Measurements from ENCODE around the gene CEP63. TPM values are rescaled to one million over a fixed set of nuclear protein-coding genes. Genes with fewer than 3 reads are reported as not detected.
"Not testable (repeated sequence)": the region's sequence is repeated elsewhere in the genome, so short reads cannot be mapped to it uniquely, and the experiment has no call there.

CEP63 gene
- total RNA-seq, 3 donors from 2014 or later (not counting 1 experiment from before 2014, with no cell fraction given): 17.9 to 25.7 (median 19.5) TPM

DNA sequence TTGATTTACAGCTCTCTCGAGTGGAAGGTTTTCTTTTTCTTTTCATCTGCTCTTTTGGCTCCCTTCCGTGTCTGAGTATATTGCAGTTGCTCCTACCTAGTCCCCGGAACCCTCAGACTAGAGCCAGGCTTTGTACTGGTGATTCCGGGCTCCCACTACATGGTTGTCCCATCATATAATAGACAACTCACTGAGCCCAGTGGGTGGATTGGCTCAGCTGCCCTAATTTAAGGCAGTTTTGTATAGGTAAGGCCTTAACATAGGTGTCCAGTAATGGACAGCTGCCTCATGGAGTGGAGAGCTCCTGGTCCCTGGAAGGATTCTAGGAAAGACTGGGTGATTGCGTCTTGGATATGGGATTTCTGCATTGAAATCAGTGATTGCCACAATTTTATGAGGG lies 106.9 kb downstream of the CEP63 start:
- Mint-ChIP-seq H3K9me3 (no peaks in the 10 kb centered on the region), H3K36me3 (no peaks in the 10 kb centered on the region), H3K4me3 (no peak overlapping the region), H3K27ac (no peak overlapping the region), H3K27me3 (ENCODE audit: low read depth in 2 of 2) (peaks cover 6 to 7% of the 10 kb centered on the region in 2 donors), H3K4me1 (no peaks in the 10 kb centered on the region)
- no peak overlapping the region for H3K27ac ChIP-seq (ENCODE audit: low read length)
- no peaks in the 10 kb centered on the region for H3K27me3 ChIP-seq (ENCODE audit: control insufficient read depth, insufficient read depth, low read length)
- no peak overlapping the region for H3K4me3 ChIP-seq (ENCODE audit: low read length)
- DNase-seq (no peak), ATAC-seq (no peak)
- intact Hi-C loops (cut with micrococcal nuclease): no loop called here
- no peak for TF ChIP-seq CTCF (IDR thresholded peaks at IDR 0.05)
- H3K36me3 ChIP-seq (ENCODE audit: control insufficient read depth, insufficient read depth, low read length): no peaks in the 10 kb centered on the region
- 76% methylated on average over 3 of the region's 5 CpGs for WGBS (ENCODE audit: insufficient coverage)
- no peaks in the 10 kb centered on the region for H3K9me3 ChIP-seq (ENCODE audit: control insufficient read depth, insufficient read depth, low read length)
- no peaks in the 10 kb centered on the region for H3K4me1 ChIP-seq (ENCODE audit: control insufficient read depth, insufficient read depth, low read length)

GRCh38 chr3:134594331-134594741 lies 108.5 kb downstream of the CEP63 start:
- no peaks in the 10 kb centered on the region for H3K27me3 ChIP-seq (ENCODE audit: control insufficient read depth, insufficient read depth, low read length)
- no peaks in the 10 kb centered on the region for H3K4me1 Mint-ChIP-seq
- no peaks in the 10 kb centered on the region for H3K9me3 ChIP-seq (ENCODE audit: control insufficient read depth, insufficient read depth, low read length)
- DNase-seq (no peak), ATAC-seq (no peak)
- WGBS (ENCODE audit: insufficient coverage): 84% methylated on average over 8 of the region's 8 CpGs
- H3K4me3 Mint-ChIP-seq: no peak overlapping the region
- H3K4me1 ChIP-seq (ENCODE audit: control insufficient read depth, insufficient read depth, low read length): no peaks in the 10 kb centered on the region
- H3K36me3 ChIP-seq (ENCODE audit: control insufficient read depth, insufficient read depth, low read length): no peaks in the 10 kb centered on the region
- H3K27me3 Mint-ChIP-seq (ENCODE audit: low read depth in 2 of 2): peaks cover 4 to 7% of the 10 kb centered on the region in 2 donors
- H3K27ac Mint-ChIP-seq: no peak overlapping the region
- no peak overlapping the region for H3K4me3 ChIP-seq (ENCODE audit: low read length)
- intact Hi-C loops (cut with micrococcal nuclease): no loop called here
- no peaks in the 10 kb centered on the region for H3K36me3 Mint-ChIP-seq
- no peaks in the 10 kb centered on the region for H3K9me3 Mint-ChIP-seq
- H3K27ac ChIP-seq (ENCODE audit: low read length): no peak overlapping the region
- TF ChIP-seq CTCF (IDR thresholded peaks at IDR 0.05): no peak

DNA sequence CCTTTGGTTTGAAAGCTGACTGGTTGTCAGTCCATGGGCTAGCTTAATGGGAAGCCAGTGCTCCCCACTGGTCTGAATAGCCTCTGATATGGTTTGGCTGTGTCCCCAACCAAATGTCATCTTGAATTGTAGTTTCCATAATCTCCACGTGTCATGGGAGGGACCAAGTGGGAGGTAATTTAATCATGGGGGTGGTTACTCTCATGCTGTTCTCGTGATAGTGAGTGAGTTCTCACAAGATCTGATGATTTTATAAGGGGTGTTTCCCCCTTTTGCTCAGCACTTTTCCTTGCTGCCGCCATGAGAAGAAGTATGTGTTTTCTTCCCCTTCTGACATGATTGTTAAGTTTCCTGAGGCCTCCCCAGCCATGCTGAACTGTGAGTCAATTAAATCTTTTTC lies 109.1 kb downstream of the CEP63 start:
- H3K4me1 ChIP-seq (ENCODE audit: control insufficient read depth, insufficient read depth, low read length); H3K4me3 ChIP-seq (ENCODE audit: low read length); H3K27ac Mint-ChIP-seq; H3K36me3 Mint-ChIP-seq; intact Hi-C loops (cut with micrococcal nuclease); H3K4me1 Mint-ChIP-seq; H3K36me3 ChIP-seq (ENCODE audit: control insufficient read depth, insufficient read depth, low read length); H3K27me3 Mint-ChIP-seq (ENCODE audit: low read depth in 2 of 2); ATAC-seq; H3K9me3 Mint-ChIP-seq; H3K27me3 ChIP-seq (ENCODE audit: control insufficient read depth, insufficient read depth, low read length); DNase-seq; H3K9me3 ChIP-seq (ENCODE audit: control insufficient read depth, insufficient read depth, low read length); H3K4me3 Mint-ChIP-seq; H3K27ac ChIP-seq (ENCODE audit: low read length): not testable (repeated sequence)
- WGBS (ENCODE audit: insufficient coverage): 65% methylated on average over 3 of the region's 3 CpGs

DNA sequence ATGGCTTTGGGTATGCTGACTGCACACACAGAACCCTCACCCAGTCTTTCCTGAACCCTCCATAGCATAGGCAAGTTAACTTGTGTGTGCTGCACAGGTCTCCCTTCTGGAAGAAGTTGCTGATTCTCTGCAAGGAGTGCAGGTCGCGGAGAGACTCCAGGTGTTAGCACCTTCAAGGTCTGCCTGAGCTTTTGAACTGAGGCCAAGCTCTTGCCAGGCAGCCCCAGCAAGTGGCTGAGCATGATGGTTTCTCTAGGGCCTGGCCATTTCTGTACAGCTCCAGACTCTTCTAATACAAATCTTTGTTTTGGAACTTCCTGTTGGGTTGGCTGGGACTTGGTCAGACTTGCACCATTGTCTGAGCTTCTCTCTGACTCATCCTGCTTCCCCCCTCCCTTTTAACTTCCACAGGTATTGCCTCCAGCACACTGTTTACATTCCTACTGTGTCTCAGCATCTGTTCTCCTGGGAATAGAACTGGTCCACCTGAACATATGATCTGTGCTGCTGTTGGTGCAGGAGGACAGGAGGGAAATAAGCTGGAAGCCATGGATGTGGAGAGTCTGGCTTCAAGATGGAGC lies 111.6 kb downstream of the CEP63 start:
- Histone ChIP-seq H3K27me3 (ENCODE audit: control insufficient read depth, insufficient read depth, low read length) (no peaks in the 10 kb centered on the region), H3K27ac (ENCODE audit: low read length) (no peak overlapping the region), H3K36me3 (ENCODE audit: control insufficient read depth, insufficient read depth, low read length) (no peaks in the 10 kb centered on the region), H3K4me3 (ENCODE audit: low read length) (no peak overlapping the region), H3K9me3 (ENCODE audit: control insufficient read depth, insufficient read depth, low read length) (no peaks in the 10 kb centered on the region), H3K4me1 (ENCODE audit: control insufficient read depth, insufficient read depth, low read length) (peaks cover 6% of the 10 kb centered on the region)
- peaks cover 0 to 5% of the 10 kb centered on the region in 2 donors for H3K4me1 Mint-ChIP-seq
- WGBS (ENCODE audit: insufficient coverage): 73% methylated on average over 2 of the region's 2 CpGs
- H3K4me3 Mint-ChIP-seq: no peak overlapping the region
- no peaks in the 10 kb centered on the region for H3K36me3 Mint-ChIP-seq
- H3K27ac Mint-ChIP-seq: no peak overlapping the region
- H3K9me3 Mint-ChIP-seq: no peaks in the 10 kb centered on the region
- intact Hi-C loops (cut with micrococcal nuclease): no loop called here
- ATAC-seq (no peak), DNase-seq (no peak)
- no peak for TF ChIP-seq CTCF (IDR thresholded peaks at IDR 0.05)
- H3K27me3 Mint-ChIP-seq (ENCODE audit: low read depth in 2 of 2): peaks cover 0 to 4% of the 10 kb centered on the region in 2 donors

Measured in natural killer cell (primary cell).